Measurements from ENCODE around the gene KCNQ1. TPM values are rescaled to one million over a fixed set of nuclear protein-coding genes. Genes with fewer than 3 reads are reported as not detected.

Gene KCNQ1
- 0.71 TPM in 1 of 2 replicates, not detected in the other for total RNA-seq (2014; rRNA removed; shearing (Covaris generic))
- 0.86 and 2.2 TPM in 2 replicates for polyA plus RNA-seq (2015; cell fraction: cytosol; rRNA removed)
- polyA plus RNA-seq (2015; cell fraction: nucleus; rRNA removed) = 0.50 and 4.7 TPM in 2 replicates

GRCh38 chr11:2444821-2445745 lies at the start of gene KCNQ1:
Gene KCNQ1, plus strand, starts transcription at chr11:2445008. Its CDS starts 91 bp downstream, at chr11:2445099.
- peak; percentile 37 for DNase-seq (ENCODE audit: low read depth, low spot score)
- in situ Hi-C loops (cut with HindIII; ENCODE audit: low pct_unique_long_range_greater_than_20kb, low sequenced_read_pairs) = no loop called here

- DNase-seq (ENCODE audit: low read depth, low spot score) = no peak
- in situ Hi-C loops (cut with HindIII; ENCODE audit: low pct_unique_long_range_greater_than_20kb, low sequenced_read_pairs) = no loop called here
Observed at GRCh38 chr11:2395211-2395730, 49.5 kb upstream of the KCNQ1 start.

- DNase-seq (ENCODE audit: low read depth, low spot score) = no peak
- in situ Hi-C loops (cut with HindIII; ENCODE audit: low pct_unique_long_range_greater_than_20kb, low sequenced_read_pairs) = no loop called here
Observed at GRCh38 chr11:2395856-2396255, 49.0 kb upstream of the KCNQ1 start.

- in situ Hi-C loops (cut with HindIII; ENCODE audit: low pct_unique_long_range_greater_than_20kb, low sequenced_read_pairs) = no loop called here
- DNase-seq (ENCODE audit: low read depth, low spot score) = no peak
Observed at GRCh38 chr11:2396471-2396870, 48.3 kb upstream of the KCNQ1 start.

- in situ Hi-C loops (cut with HindIII; ENCODE audit: low pct_unique_long_range_greater_than_20kb, low sequenced_read_pairs) = no loop called here
- DNase-seq (ENCODE audit: low read depth, low spot score) = no peak
Observed at GRCh38 chr11:2397005-2397404, 47.8 kb upstream of the KCNQ1 start.

- peak; percentile 31 for DNase-seq (ENCODE audit: low read depth, low spot score)
- in situ Hi-C loops (cut with HindIII; ENCODE audit: low pct_unique_long_range_greater_than_20kb, low sequenced_read_pairs) = no loop called here
Observed at GRCh38 chr11:2398664-2399355, 46.0 kb upstream of the KCNQ1 start.

GRCh38 chr11:2399488-2400068 lies 45.2 kb upstream of the KCNQ1 start:
- in situ Hi-C loops (cut with HindIII; ENCODE audit: low pct_unique_long_range_greater_than_20kb, low sequenced_read_pairs) = no loop called here
- peak; percentile 14 for DNase-seq (ENCODE audit: low read depth, low spot score)

- in situ Hi-C loops (cut with HindIII; ENCODE audit: low pct_unique_long_range_greater_than_20kb, low sequenced_read_pairs) = no loop called here
Observed at GRCh38 chr11:2400069-2400761, 44.6 kb upstream of the KCNQ1 start, which contains the start of gene TSSC4. Gene TSSC4, plus strand, starts transcription at chr11:2400750. Its CDS starts 1,884 bp downstream, at chr11:2402634.

GRCh38 chr11:2400762-2401435 lies 43.9 kb upstream of the KCNQ1 start:
- DNase-seq (ENCODE audit: low read depth, low spot score) = no peak
- in situ Hi-C loops (cut with HindIII; ENCODE audit: low pct_unique_long_range_greater_than_20kb, low sequenced_read_pairs) = no loop called here

More at GRCh38 chr11:2400069-2400761, 44.6 kb upstream of the KCNQ1 start, which contains the start of gene TSSC4:
- DNase-seq (ENCODE audit: low read depth, low spot score) = peak; percentile 100

- DNase-seq (ENCODE audit: low read depth, low spot score) = peak; percentile 26
- in situ Hi-C loops (cut with HindIII; ENCODE audit: low pct_unique_long_range_greater_than_20kb, low sequenced_read_pairs) = no loop called here
Observed at GRCh38 chr11:2401436-2401984, 43.3 kb upstream of the KCNQ1 start.

- no peak for DNase-seq (ENCODE audit: low read depth, low spot score)
- in situ Hi-C loops (cut with HindIII; ENCODE audit: low pct_unique_long_range_greater_than_20kb, low sequenced_read_pairs) = no loop called here
Observed at GRCh38 chr11:2402106-2402505, 42.7 kb upstream of the KCNQ1 start.

GRCh38 chr11:2402890-2403645 lies 41.7 kb upstream of the KCNQ1 start:
- in situ Hi-C loops (cut with HindIII; ENCODE audit: low pct_unique_long_range_greater_than_20kb, low sequenced_read_pairs) = no loop called here
- no peak for DNase-seq (ENCODE audit: low read depth, low spot score)

GRCh38 chr11:2404735-2405196 lies 40.0 kb upstream of the KCNQ1 start:
- DNase-seq (ENCODE audit: low read depth, low spot score) = no peak
- in situ Hi-C loops (cut with HindIII; ENCODE audit: low pct_unique_long_range_greater_than_20kb, low sequenced_read_pairs) = no loop called here

GRCh38 chr11:2406451-2406850 lies 38.4 kb upstream of the KCNQ1 start:
- DNase-seq (ENCODE audit: low read depth, low spot score) = no peak

GRCh38 chr11:2406878-2407410 lies 37.9 kb upstream of the KCNQ1 start:
- no peak for DNase-seq (ENCODE audit: low read depth, low spot score)
- in situ Hi-C loops (cut with HindIII; ENCODE audit: low pct_unique_long_range_greater_than_20kb, low sequenced_read_pairs) = no loop called here

More at GRCh38 chr11:2406451-2406850, 38.4 kb upstream of the KCNQ1 start:
- in situ Hi-C loops (cut with HindIII; ENCODE audit: low pct_unique_long_range_greater_than_20kb, low sequenced_read_pairs) = no loop called here

Measured in SK-MEL-5 (cell line).